ENCODE data around the gene TBL1X. TPM values are rescaled to one million over a fixed set of nuclear protein-coding genes. Genes with fewer than 3 reads are reported as not detected.

Gene TBL1X
- total RNA-seq, 4 donors from 2014 or later: 25.3 to 54.1 (median 38.2) TPM

DNA sequence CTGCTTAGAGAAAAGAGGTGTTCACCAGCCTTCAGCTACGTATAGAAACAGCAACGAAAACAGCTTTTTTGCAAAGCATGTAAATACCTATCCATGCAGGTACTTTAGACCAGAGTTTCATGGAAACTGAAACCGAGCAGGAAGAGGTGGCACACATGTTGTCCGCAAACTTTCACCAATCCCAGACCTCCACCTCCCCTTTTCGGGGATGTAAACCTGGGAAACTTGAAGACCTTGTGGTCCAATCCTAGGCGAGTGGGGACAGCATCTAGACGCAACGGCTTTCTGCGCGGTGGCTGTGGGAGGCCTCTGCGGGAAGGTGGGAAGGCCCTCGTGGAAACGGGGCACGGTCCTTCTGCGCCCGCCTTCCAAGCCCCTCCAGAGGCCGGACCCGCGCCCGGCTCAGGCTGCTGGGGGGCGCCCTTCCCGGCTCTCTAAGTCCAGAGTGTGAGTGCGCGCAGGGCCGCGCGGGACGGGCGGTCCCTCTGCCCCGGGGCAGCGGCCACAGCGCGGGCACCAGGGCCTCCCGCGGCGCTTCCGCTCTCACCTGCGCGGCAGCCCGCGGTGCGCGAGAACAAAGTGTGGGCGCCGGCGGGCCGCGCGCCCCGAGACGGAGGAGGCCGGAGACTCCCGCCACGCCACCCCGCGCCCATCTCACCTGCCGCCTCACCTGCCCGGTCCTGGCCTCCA, 320.5 kb downstream of the TBL1X start:
- 45% methylated on average over 7 of the region's 58 CpGs for WGBS
- H3K27me3 ChIP-seq: peaks cover 0 to 17% (median 6%) of the 10 kb centered on the region in 4 donors
- H3K4me3 ChIP-seq: peak overlapping the region; percentile 51 to 60 (median 52)
- H3K36me3 ChIP-seq: no peaks in the 10 kb centered on the region
- H3K27ac ChIP-seq (replicated peaks in 1 of 4): no peak overlapping the region
- no peak for DNase-seq (ENCODE audit: extremely low spot score)
- H3K4me1 ChIP-seq: peaks cover 0 to 20% (median 11%) of the 10 kb centered on the region in 4 donors
- TF ChIP-seq, protein P1, sequence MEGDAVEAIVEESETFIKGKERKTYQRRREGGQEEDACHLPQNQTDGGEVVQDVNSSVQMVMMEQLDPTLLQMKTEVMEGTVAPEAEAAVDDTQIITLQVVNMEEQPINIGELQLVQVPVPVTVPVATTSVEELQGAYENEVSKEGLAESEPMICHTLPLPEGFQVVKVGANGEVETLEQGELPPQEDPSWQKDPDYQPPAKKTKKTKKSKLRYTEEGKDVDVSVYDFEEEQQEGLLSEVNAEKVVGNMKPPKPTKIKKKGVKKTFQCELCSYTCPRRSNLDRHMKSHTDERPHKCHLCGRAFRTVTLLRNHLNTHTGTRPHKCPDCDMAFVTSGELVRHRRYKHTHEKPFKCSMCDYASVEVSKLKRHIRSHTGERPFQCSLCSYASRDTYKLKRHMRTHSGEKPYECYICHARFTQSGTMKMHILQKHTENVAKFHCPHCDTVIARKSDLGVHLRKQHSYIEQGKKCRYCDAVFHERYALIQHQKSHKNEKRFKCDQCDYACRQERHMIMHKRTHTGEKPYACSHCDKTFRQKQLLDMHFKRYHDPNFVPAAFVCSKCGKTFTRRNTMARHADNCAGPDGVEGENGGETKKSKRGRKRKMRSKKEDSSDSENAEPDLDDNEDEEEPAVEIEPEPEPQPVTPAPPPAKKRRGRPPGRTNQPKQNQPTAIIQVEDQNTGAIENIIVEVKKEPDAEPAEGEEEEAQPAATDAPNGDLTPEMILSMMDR (IDR thresholded peaks at IDR 0.05): no peak
- TF ChIP-seq POLR2AphosphoS5 (IDR thresholded peaks at IDR 0.05): no peak
- no peak for TF ChIP-seq EP300 (IDR thresholded peaks at IDR 0.05)
- no peaks in the 10 kb centered on the region for H3K9me3 ChIP-seq
- intact Hi-C loops (cut with DNase I): no loop called here

DNA sequence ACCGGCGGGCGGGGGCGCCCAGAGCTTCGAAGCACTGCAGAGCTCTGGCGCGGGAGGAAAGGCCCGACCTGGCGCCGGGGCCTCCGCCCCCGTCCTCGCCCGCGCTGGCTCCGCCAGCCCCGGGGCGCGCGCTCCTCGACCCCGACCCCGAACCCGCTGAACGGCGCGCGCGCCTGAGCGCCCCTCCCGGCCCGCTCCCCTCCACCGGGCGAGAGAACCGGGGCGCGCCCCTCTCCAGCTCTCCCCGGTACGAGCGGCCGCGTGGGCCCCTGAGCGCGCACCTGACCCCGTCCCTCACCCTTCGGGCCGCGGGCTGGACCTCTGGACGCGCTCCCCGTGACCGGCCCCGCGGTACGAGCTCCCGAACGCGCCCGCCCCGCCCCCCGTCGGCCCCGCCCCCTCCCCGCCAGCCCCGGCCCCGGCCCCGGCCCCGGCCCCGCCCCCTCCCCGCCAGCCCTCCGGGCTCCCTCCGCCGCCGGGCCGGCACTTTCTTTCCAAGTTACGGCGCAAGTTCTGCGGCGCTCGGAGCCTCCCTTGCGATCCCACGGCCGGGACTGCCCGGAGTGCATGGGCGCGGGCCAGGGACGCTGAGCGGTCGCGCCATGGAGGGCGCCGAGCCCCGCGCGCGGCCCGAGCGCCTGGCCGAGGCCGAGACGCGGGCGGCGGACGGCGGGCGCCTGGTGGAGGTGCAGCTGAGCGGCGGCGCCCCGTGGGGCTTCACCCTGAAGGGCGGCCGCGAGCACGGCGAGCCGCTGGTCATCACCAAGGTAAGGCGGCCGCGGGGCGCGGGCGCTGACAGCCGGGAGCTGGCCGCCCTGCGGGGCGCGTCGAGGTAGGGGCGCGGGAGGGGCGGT, 321.3 kb downstream of the TBL1X start, which contains the start of gene SHROOM2:
Gene SHROOM2, plus strand, starts transcription at position 486 of the 854 bp plus-strand sequence. Its CDS starts 117 bp downstream, at position 603.
- intact Hi-C loops (cut with DNase I): no loop called here

DNA sequence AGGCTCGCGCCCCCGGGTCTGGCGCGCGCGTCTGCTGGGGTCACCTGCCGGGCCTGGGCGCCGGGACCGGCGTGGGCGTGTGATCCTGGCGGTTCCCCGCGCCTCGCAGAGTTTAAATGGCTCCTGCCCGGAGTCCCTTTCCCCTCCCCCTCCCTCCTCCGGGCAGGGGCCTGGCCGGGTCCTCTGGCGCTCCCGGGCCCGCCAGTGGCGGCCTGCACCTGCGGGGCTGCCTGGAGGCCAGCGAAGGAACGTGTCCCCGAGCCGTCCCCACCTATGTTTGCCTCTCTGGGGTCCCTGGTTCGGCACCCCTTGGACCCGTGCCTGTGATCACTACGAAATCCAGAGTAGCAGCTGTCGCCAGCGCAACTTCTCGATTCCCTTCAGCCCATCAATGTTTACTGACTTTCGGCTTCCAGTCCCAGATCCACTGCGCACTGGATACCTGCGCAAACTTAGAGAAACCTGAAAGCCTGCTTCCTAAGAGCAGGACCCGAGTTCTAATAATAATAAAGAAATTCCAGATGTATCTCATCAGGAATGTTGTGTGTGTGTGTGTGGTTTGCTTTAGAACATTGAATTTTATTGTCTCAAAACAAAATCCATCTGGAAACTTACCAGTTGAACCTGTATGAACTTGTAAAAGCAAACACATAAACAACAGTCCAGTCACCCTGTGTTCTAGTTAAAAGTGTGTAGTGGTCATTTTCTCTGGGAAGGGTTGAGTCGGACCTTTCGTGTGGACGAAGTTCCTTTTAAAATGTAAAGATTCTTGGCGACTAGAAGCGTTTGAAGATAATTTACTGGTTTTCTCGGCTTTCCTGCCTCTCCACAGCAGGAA, 322.2 kb downstream of the TBL1X start:
- Histone ChIP-seq H3K4me1 (peaks cover 0 to 20% (median 11%) of the 10 kb centered on the region in 4 donors), H3K27ac (replicated peaks in 1 of 4) (peak overlapping the region in 1 of 4 donors; percentile 26), H3K36me3 (no peaks in the 10 kb centered on the region), H3K4me3 (peak overlapping the region; percentile 51 to 60 (median 52)), H3K27me3 (peaks cover 0 to 17% (median 6%) of the 10 kb centered on the region in 4 donors), H3K9me3 (no peaks in the 10 kb centered on the region)
- TF ChIP-seq EP300 (IDR thresholded peaks at IDR 0.05): no peak
- TF ChIP-seq, protein P1 (IDR thresholded peaks at IDR 0.05): no peak
- TF ChIP-seq POLR2A (IDR thresholded peaks at IDR 0.05; ENCODE audit: low read depth): no peak
- TF ChIP-seq POLR2AphosphoS5 (IDR thresholded peaks at IDR 0.05): no peak
- intact Hi-C loops (cut with DNase I): no loop called here
- no peak for DNase-seq (ENCODE audit: extremely low spot score)
- WGBS: 44% methylated on average over 15 of the region's 45 CpGs

More for the DNA sequence above, 321.3 kb downstream of the TBL1X start, which contains the start of gene SHROOM2:
- Histone ChIP-seq H3K4me3 (peak within 1 kb of the TSS; percentile 51 to 60 (median 52)), H3K36me3 (no peaks in the 10 kb centered on the region), H3K27ac (replicated peaks in 1 of 4) (peak within 1 kb of the TSS in 1 of 4 donors; percentile 26), H3K9me3 (no peaks in the 10 kb centered on the region), H3K4me1 (peaks cover 0 to 20% (median 11%) of the 10 kb centered on the region in 4 donors), H3K27me3 (peaks cover 0 to 17% (median 6%) of the 10 kb centered on the region in 4 donors)
- 25% methylated on average over 12 of the region's 132 CpGs for WGBS
- DNase-seq (ENCODE audit: extremely low spot score): no peak
- TF ChIP-seq POLR2A (IDR thresholded peaks at IDR 0.05; ENCODE audit: low read depth): no peak
- TF ChIP-seq, protein P1 (IDR thresholded peaks at IDR 0.05): no peak
- no peak for TF ChIP-seq POLR2AphosphoS5 (IDR thresholded peaks at IDR 0.05)
- TF ChIP-seq EP300 (IDR thresholded peaks at IDR 0.05): no peak

DNA sequence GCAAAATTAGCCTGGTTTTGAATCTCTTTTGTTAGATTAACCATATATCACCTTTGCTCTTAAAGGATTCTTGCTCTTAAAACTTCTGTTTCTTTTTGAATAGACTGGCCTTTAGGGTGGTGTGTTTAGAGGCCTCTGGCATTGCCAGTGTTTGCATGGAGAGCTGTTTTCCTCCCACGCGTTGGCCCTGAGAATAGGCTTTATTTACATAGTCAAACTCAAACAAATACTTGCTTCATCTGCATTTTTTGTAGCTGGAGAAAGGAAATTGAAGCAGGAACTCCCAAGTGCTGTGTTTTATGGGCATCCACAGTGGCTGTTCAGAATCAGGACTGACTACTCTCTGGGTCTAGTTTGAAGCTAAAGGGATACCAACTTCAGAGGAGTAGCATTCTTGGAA, 324.1 kb downstream of the TBL1X start:
- 50% methylated on average over 2 of the region's 2 CpGs for WGBS
- DNase-seq (ENCODE audit: extremely low spot score): no peak
- H3K27ac ChIP-seq (replicated peaks in 1 of 4): no peak overlapping the region
- H3K36me3 ChIP-seq: no peaks in the 10 kb centered on the region
- H3K4me1 ChIP-seq: peaks cover 0 to 20% (median 11%) of the 10 kb centered on the region in 4 donors
- no peak overlapping the region for H3K4me3 ChIP-seq
- intact Hi-C loops (cut with DNase I): no loop called here
- peaks cover 0 to 17% (median 6%) of the 10 kb centered on the region in 4 donors for H3K27me3 ChIP-seq
- TF ChIP-seq POLR2AphosphoS5 (IDR thresholded peaks at IDR 0.05): no peak
- TF ChIP-seq POLR2A (IDR thresholded peaks at IDR 0.05; ENCODE audit: low read depth): no peak
- TF ChIP-seq, protein P1 (IDR thresholded peaks at IDR 0.05): no peak
- TF ChIP-seq EP300 (IDR thresholded peaks at IDR 0.05): no peak
- no peaks in the 10 kb centered on the region for H3K9me3 ChIP-seq

Data from esophagus muscularis mucosa (tissue), 4 donors.